GM19455 (cell line): ENCODE data around the gene ECM2.

Experiments
- ATAC-seq: cut with Tn5 transposase; IDR thresholded peaks from one replicate; pipeline ENCODE4 v1.9.1; 2021; ENCODE audit not compliant: unreplicated experiment

ECM2 gene

GRCh38 chr9:92468206-92468605 lies 67.6 kb downstream of the ECM2 start:
- ATAC-seq = no peak

GRCh38 chr9:92467511-92467910 lies 68.3 kb downstream of the ECM2 start:
- ATAC-seq = no peak

GRCh38 chr9:92467041-92467440 lies 68.7 kb downstream of the ECM2 start:
- no peak for ATAC-seq

GRCh38 chr9:92463984-92464383 lies 71.8 kb downstream of the ECM2 start:
- no peak for ATAC-seq

GRCh38 chr9:92463387-92463786 lies 72.4 kb downstream of the ECM2 start:
- ATAC-seq = no peak

- no peak for ATAC-seq
Measured at GRCh38 chr9:92457576-92457975, 78.2 kb downstream of the ECM2 start.

- ATAC-seq = no peak
Measured at GRCh38 chr9:92455217-92455616, 80.6 kb downstream of the ECM2 start.

GRCh38 chr9:92446536-92446935 lies 89.3 kb downstream of the ECM2 start:
- ATAC-seq = no peak
